ENCODE results near the gene LIFR.
"Not testable (repeated sequence)": the region's sequence is repeated elsewhere in the genome, so short reads cannot be mapped to it uniquely, and the experiment has no call there.

The LIFR gene

DNA sequence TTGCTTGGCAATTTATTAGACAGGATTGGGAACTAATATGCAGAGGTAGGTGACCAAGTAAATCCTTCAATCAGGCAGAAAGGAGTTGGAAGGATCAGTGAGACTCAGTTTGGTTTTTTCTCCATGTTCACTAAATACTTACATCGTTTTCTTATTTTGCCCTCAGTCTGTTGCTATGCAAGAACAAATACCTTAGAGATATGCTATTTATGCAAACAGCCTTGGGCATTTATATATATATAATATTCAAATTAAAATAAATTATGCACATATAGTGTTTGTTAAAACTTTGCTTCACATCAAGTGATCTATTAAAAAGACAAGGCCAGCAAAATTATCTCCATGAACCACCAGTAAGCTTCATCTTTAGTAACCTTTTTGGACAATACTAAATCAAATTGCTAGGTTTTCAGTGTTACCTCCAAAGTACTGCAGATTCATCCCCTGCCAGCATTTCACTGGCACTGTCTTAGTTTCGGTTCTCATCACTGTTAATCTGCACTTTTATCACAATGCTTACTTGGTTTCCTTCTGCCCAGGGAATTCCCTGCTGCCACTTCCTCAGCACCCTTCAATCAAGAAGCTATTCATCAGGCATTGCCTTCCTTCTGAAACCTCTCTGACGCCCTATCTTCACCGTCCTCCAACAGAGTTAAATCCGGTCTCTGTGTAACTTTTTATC is 26.0 kb upstream of the LIFR start:
- DNase-seq, result no peak

DNA sequence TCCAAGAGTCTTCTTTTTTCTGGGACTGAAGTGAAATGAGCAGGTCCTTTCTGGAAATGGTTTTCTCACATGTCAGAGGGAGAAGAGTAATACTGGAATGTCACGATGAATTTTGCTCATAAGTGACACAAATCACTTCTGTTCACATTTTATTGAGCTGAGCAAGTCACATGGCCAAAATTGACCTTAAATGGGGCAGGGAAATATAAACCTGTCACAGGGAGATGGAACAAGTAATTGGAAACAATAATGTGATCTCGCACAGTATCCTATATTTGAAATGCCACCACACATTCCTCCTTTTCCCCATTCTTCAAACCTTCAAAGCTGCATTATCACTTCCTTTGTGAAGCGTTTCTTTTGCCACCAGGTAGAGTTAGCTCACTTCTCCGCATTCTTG is 25.2 kb upstream of the LIFR start:
- DNase-seq, result no peak

DNA sequence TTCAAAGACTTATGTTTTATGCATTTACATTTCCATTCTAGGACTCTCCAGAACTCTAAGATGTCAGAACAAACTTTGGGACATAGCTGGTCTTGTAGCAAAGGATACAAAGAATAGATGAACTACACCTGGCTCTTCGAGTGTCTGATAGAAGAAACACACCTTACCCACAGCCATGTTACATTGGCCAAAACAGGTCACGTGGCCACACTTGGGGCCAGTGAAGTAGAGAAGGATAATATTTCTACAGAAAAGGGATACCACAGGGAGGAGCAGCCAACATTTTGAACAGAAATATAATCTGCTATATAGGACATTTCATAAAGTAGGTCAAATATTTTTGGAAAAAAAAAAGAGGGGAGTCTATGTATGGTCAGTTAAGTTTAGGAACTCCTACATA is 22.7 kb upstream of the LIFR start:
- no peak for DNase-seq

DNA sequence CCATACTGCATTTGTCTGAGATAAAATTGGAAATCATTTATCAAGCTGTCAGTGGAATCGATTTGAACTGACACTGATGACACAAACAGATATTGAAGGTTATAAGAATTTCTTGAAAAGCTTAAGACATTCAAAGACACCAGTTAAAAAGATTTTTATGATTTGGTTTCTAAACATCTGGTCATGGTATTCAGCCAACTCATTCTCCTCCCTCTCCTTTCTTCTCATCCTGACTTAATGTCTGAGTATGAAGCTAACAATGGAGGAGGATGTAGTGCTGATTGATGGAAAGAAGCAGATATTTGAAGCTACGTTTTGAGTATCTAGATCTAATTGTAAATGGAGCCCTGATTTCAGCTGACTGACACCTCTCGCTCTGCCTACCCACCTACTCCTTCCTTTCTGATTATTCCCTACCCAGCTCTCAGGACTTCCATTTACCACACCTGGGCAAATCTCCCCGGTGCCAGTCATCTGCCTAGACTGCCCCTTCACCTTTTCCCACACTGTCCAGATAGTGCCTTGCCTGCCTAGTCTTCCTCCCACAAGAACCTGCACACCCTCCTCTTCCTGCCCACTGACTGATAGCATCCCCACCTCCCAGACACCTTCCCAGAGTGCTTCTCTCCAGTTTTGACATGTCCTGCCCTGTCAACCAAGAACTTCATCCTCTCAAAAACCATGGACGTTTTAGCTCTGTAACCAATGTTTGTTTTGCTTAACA is 20.7 kb upstream of the LIFR start:
- DNase-seq, result no peak

DNA sequence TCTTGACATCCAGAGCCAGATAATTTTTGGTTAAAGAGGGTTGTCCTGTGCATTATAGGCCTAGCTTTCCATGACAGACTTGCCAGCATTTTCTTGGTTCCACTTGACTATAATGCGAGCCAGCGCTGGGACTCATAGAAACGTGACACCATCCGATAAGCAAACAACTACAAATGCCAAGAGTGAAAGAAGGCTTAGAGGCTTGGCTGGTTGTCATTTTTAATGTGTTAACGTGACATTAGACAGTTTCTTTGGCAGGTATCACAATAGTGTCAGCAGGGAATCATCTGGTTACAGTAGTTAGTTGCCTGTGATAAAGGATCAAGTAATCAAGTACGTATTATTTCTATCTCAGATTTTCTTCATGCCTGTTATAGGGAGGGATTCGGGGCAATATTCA is 20.0 kb upstream of the LIFR start:
- DNase-seq, result no peak

DNA sequence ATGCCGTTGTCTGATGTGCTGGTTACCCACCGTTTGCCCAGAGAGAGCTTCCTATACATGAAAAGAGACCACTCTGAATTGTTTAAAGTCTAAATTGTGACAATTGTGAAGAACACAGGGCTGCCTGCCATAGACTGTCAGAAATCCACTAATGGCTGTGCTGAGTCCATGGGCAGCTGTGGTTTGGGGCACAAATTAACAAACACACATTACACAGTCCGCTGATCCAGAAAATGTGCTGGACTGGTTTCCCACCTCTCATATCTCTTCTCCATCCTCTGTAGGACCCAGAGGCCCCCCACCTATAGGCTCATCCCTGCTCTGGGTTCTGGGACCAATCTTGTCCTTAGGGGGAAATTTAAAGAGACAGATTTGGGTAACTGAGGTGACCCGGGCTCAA is 19.0 kb upstream of the LIFR start:
- no peak for DNase-seq

DNA sequence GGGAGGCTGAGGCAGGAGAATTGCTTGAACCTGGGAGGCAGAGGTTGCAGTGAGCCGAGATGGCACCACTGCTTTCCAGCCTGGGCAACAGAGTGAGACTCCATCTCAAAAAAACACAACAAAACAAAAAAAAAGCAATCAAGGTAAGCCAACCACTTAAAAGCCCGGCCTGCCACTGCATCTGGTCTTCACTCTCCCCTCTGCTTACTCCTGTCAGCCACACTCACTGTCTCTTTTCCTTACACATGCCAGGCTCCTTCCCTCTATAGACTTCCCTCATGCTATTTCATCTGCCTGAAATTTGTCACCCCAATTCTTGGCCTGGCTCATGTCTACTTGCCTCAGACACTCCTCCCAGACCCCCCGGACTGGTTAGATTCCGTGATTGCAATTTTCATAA is 17.6 kb upstream of the LIFR start:
- no peak for DNase-seq

DNA sequence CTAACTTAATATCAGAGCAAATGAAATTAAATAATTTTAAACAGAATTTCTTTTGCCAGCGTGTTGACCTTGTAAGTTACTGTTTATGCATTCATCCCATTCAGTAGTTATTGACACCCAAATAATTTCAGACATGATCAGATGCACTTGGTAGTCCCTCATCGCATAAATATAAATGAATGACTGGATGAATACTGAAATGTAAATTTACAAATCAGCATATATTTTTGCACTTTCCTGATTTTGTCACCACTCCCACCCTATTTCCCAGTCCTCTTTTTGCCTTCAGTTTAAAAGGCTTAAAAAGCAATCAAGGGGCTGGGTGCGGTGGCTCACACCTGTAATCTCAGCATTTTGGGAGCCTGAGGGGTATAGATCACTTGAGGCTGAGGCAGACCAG is 17.1 kb upstream of the LIFR start:
- DNase-seq, result no peak

DNA sequence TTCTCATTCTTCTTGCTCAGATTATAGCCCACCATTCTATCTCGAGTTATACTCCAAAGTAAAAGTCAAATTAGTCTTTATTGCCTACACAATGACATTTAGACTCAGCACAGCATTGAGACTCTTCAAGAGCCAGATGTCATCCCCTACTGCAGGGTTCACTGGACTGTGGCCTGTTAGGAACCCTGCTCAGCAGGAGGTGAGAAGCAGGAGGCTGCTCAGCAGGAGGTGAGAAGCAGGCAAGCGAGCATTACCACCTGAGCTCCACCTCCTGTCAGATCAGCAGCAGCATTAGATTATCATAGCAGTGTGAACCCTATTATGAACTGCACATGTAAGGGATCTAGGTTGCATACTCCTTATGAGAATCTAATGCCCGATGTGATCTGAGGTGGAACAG is 12.7 kb upstream of the LIFR start:
- no peak for DNase-seq

DNA sequence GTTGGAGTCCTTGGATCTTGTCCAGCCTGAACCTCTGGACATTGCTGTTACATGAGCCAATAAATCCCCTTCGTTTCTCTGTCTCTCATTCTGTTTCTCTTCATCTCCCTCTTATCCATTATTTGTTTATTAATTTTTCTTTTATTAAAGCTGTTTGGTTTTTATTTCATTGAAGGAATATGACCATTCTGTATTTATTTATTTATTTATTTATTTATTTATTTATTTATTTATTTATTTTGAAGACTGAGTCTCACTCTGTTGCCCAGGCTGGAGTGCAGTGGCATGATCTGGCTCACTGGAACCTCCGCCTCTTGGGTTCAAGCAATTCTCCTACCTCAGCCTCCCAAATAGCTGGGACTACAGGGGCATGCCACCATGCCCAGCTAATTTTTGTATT is 10.9 kb upstream of the LIFR start:
- not testable (repeated sequence) for DNase-seq

DNA sequence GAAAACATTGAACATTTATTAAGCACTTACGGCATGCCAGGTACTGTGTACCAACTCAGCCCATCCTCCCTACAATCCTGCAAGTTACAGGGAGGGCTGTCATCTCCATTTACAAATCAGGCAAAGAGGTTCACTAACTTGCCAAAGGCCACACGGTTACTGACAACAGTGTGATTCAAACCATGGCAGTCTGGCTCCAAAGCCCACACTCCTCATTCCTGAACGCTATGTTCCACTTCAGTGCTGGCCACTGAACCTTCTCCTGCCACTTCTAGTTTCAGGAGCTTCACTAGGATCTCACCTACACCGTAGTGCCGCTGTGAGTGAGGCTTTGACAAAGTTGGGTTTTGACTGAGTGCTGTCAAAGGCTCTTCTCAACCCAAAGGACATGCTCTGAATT is 7.2 kb upstream of the LIFR start:
- DNase-seq, result no peak

DNA sequence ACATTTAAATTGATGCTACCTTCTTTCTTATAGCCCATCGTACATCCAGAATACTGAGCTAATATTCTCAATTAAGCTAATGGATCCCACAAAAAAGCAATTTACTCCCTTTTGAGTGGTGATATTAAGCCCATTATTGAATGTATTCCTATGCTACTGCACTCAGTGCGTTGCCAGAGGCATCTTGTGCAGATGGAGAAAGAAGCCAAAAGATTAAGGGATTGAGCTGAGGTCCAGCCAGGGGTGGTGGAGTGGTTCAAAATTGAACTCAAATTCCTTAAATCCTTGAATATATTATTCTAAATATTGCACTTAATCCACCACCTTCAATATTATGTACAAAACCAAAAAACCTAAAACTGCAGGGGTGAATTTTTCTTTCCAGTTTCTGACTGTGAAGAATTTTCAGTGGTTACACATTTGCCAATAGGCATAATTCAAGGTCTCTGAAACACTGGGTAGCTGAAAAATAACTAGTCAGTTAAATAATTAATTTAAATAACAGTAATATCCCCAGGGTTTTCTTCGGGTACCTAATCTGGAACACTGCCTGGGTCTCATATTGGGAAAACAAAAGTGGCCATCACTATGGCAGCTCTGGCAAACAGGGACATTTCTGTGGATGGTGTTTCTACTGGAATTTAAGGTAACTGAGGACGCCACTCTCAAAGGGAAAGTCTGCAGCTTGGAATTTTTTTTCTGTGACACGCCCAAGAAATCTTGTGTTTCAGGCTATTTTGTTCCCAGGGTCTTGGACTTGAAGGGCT is 6.2 kb upstream of the LIFR start:
- no peak for DNase-seq

DNA sequence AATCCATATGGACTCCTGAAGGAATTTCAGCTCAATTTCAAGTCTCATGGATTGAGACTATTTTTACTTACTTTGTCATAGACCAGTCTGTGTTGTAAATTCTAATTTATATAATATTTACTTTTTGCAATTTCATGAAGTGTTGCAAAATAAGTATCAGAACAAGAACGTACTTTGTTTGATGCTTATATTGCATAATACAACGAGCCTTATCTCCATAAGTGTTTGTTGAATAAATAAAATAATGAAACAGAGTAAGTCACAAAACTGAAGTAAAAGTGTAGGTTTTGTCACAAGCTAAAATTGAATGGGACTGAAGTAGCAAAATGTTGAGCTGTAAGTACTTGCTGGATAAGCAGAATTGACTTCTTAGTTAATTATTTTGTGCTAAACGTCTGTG is 3.0 kb upstream of the LIFR start:
- DNase-seq, result no peak

DNA sequence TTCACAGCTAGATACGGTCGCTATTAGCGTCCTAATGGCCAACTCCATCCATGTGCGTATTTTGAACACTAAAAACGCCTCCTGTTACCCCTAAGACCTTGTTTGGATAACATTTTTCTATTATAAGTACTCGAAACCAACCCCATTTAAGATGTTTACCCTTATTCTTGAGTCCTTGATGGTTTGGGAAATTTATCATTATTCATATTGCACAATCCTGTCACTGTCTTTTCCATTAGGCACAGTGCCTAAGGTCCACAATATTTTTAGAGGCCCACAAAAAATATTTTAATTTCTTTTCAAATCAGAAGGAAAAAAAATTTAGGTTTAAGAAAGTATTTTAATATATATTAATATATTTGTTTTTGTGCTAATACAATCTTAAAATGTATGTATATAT is 1.3 kb upstream of the LIFR start:
- no peak for DNase-seq

DNA sequence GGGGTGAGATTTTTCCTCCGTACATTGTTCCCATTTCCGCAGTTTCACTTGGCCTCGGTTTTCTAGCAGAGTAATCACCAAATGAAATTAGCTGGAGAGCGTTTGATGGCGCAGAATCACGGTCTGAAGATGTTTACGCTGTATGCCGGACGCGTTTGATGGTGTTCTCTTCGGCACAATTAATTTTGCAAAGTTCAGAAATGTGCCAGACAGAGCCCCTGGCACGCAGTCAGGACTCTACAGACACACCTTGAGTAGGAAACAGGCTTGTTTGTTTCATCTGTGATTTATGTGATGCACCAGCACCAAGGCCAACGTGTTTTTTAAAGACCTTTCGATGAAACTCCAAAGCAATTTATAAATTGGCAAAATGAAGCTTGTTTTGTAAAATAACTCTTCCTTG is 863 bp upstream of the LIFR start:
- DNase-seq, result no peak

DNA sequence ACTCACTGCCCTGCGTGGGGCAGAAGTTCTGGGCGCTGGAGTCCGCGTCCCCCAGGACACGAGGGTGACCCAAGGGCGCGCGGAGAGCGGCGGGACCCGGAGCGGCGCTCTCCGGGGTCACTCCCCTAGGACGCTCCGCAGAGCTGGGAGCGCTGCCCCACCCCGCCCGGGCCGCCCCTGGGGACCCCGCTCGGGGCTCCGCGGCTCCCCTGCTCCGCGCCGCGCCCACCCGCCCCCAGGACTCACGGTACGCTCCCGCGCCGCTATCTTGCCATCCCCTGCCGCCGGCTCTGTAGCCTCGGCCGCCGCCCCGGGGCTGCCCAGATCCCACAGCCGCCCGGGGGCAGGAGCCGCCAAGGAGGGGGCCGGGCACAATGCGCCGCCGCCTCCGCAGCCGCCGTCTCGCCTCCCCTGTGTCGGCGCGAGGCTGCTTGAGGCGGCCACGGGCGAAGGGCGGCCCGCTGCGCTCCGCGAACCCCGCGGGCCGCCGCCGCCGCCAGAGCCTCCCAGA is 303 bp downstream of the LIFR start:
- DNase-seq, result peak; percentile 19

DNA sequence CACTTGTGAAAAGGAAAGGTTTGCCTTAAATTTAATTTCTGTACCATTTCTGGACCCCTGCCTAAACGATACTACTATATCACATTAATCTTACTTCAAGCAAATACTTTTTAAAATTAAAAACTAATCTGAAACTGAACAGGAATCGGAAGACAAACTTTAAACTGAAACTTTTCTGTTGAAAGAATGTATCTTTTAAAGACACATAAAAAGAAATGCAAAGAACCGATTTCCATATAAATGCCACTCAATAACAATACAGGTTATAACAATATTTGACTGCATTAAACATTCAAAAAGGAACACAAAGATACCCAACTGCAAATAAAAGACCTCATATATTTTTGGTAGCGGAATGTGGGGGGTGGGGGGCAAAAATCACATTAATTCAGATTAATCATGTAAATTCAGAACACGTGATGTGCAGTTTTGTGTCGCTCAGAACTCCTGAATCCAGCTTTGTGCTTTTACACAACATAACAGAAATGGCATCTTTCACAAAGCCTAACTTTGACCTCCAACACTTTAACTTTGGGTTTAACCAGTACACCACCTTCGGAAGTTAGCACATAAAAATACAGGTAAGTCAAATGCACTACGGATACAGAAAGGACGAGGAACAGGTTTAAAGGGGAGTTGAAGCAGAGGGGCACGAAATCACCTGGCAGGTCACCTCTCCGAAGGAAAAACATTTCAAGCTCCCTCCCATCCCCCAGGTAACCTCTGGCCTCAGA is 925 bp downstream of the LIFR start:
- DNase-seq, result no peak

DNA sequence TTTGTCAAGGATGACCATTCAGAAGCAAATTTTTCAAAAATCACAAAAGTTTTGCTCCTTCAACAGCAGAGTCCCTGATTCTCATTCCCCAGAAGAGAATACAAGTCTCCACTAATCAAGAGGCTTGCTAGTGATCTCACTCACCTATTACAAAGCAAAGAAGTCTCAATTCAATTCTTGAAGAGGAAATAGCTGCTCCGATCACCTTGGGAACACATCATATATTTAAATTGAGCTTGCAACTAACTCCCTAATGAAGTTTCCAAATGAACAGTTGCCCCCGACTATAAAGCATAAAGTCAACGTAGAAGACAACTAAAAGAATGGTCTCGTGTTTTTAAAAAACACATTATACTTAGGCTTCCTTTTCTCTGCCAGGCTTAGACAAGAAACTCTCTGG is 1.6 kb downstream of the LIFR start:
- no peak for DNase-seq

DNA sequence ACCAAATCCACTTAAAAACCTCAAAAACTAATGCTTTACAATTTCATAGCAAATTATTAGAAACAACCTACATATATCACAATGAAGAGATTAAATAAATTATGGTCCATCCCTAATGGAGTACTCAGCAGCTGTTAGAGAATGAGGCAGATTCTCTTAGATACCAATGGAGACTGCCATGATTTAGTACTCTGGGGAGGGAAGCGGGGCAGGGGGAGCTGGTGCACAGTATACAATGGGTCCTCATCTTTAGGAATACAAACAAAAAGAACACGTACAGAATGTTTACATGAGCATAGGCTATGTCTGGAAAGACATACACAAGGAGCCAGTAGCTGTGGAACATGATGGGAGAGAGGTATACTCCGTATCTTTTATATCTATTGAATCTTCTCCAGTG is 2.0 kb downstream of the LIFR start:
- DNase-seq, result no peak

DNA sequence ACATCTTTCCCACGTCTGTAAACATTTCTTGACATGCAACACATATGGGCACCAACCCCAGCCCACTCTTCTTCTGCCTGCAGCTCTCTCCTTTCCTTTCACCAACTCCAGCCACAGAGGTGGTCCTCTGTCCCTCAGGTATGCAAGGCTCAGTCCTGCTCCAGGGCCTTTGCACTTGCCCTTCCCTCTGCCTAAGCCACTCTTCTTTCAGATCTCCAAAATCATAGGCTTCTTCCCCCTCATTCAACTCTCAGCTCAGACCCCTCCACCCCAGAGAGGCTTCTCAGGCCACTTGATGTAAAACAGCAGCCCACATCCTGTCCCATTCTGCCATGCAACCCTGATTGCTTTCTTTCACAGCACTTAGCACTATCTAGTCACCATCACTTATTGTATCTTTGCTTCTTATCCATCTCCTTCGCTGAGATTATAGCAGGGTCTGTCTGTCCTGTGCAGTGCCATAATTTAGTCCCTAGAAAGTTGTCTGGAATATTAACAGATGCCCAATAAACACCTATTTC is 3.4 kb downstream of the LIFR start:
- DNase-seq, result no peak

DNA sequence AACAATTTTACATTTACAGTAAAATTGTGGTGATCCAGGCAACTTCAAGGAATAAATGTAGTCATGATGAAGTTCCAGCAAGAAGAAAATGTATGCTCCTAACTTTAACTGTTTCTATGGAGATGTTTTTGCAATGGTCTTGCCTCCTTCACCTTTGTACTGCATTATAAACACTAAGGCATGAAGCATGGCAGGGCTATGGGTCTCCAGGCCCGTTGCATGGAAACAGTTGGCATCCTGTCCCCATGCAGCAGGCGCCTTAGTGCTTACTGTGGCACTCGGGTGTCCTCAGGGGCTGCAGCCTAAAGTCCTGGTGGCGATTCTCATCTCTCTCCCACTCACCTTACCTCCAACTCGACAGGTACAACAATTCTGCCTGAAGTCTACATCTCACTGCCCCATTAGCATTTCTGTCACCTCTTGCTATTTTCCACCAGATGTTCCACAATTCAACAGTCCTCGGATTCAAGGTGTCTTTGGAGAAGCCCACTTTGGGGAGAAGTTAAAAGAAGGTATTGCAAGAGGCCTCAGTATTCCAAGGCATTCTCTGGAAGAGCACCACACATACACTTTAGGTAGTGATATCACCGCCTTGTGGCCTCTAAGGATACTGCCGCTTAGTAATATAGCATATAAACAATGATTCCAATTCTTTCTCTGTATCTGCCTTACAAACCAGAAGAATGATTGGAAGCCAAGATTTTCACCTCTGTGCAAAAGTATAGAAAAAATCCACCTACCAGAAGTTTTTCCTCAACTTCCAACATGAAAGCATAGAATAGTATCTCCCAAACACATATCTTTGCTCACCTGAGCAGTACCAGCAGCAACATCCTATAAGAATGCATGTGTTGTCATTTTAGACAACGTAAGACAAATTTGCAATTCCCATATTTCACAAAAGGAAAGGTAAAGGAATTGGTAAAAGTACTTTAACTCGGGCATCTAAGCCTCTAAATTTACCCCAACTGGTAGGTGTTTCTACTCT is 5.1 kb downstream of the LIFR start:
- peak; percentile 5 for DNase-seq

Data from activated CD4-positive, alpha-beta T cell treated with anti-CD3 and anti-CD28 coated beads for 48 hours (primary cell).